T-helper 22 cell (primary cell): ENCODE results near the gene TRIM28.

ENCODE experiments used
- DNase-seq: peaks from one replicate; pipeline ENCODE4 v3.0.0-alpha.2; 2020; ENCODE audit warnings: low read depth

TRIM28 gene

DNA sequence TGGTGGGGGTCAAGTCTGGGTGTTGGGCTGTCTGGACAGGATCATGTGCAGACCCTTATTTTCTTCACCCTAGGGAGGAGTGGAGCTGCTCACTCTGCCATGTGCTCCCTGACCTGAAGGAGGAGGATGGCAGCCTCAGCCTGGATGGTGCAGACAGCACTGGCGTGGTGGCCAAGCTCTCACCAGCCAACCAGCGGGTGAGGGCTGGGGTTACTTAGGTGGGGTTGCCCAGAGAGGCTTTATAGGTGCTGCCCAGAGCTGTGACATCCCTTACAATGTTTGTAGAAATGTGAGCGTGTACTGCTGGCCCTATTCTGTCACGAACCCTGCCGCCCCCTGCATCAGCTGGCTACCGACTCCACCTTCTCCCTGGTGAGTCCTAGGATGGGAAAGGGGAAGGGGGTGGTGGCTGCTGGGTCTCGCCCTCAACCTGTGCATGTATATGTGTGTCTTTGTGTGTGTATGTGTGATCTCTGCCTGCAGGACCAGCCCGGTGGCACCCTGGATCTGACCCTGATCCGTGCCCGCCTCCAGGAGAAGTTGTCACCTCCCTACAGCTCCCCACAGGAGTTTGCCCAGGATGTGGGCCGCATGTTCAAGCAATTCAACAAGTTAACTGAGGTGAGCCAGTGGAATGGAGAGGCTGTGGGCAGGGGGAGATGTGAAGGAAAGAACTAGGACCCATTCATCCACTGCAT, 5.9 kb downstream of the TRIM28 start:
- DNase-seq, result no peak

DNA sequence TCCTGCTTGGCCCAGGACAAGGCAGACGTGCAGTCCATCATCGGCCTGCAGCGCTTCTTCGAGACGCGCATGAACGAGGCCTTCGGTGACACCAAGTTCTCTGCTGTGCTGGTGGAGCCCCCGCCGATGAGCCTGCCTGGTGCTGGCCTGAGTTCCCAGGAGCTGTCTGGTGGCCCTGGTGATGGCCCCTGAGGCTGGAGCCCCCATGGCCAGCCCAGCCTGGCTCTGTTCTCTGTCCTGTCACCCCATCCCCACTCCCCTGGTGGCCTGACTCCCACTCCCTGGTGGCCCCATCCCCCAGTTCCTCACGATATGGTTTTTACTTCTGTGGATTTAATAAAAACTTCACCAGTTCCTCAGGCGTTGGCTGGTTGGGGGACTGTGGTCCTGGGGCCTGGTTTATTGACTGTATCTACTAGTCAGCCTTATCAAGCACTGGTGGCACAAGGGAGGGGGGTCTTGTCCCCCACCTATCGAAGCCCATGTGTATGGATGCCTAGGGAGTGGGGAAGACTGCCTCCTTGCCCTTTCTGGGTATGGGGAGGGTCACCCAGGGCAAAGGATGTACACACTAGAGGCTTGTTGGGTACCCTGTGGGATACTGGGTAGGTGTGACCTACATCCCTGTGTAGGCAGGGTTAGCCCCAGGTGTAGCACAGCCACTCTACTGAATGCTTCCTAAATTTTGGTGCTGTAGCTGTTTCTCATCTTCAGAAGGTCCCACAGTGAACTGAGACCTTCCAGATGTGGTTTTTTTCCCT, 6.7 kb downstream of the TRIM28 start:
- DNase-seq, result no peak

DNA sequence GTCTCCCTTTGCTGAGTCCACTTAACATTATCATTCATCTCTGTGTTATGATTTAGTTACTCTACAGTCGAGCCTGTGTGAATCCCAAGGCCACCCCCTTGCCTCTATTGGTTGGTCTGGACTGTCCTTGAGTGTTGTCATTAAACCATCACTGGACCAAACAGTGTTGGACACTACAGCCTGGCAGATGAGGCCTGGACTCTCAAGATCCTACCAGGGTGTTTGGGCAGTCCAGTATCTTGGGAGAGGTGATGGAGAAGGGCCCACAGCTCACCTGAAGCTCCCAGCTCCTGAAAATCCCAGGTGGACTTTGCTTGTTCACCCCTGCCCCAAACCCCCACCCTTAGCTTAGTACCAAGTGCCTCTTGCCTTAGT, 7.2 kb downstream of the TRIM28 start:
- no peak for DNase-seq

DNA sequence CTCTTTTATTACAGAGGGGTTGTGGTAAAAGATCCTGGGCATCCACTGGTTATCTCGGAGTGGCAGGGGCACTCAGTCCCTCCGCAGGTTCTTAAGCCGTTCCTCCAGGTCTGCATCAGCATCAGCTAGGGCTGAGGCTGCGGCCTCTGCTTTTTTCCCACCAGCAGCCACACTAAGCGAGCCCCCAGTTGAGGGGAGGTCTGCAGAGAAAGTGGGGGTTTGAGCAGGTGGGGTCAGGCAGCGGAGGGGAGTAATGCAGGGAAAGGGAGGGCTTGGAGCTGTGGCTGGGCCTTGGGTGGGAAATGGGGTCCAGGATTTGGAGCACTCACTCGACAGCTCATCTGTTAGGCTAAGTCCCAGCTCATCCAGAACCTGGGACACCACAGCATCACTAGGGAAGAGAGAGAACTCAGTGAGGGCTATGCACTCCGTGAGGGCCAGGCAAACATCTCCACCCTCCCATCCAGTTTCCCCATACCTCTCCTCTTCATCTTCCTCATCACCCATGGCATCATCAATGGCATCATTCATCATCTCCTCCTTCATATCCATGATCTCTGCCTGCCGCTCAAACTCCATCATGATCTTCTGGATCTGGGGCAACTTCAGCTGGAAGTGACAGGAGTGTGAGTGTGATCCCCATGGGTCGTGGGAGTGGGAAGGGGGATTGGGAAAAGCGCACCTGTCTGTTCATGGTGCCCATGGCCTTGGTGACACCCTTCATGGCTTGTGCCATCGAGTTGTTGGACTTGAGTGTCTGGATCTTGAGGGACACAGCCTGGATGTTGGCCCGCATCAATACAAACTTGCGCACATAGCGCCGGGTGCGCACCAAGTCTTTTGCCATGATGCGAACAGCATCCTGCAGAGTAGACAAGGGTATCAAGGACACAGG, 8.0 kb downstream of the TRIM28 start:
- no peak for DNase-seq

- DNase-seq, result no peak
These were observed 8.8 kb downstream of the TRIM28 start for GRCh38 chr19:58552655-58553054.

DNA sequence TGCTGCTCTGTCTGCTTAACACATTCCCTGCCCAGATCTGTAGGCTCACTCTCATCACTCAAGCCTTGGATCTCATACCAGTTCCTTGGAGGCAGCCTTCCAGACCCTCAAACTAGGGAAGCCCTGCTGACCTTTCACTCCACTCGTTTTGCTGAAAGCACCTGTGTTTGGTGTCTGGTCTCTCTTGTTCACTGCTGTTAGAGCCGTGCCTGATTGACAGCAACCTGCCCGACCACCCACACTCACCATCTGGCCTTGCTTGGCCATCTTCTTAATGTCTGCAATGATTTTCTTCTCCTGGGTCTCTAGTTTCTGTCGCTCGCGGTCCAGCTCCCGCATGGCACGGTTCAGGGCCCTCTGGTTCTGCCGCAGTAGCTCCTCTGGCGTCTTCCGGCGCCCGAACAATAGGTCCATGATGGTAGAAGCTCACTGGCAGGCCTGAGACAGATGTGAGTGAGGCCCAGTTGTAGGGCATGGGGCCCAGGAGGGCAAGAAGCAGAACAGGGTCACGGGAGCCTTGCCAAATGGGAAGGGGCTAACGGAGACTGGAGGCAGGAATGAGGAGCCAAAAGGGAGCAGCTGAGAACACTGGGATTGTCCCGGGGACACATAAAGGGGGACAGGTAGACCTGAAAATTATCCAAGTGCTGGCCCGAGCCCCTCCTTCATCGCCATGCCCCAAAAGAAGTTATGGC, 10.1 kb downstream of the TRIM28 start:
- no peak for DNase-seq

GRCh38 chr19:58554494-58555368, 10.9 kb downstream of the TRIM28 start, which contains the start of gene CHMP2A:
TSS of gene CHMP2A (minus strand) at chr19:58555105. CDS start at chr19:58554212, 893 bp downstream.
- DNase-seq, result peak; percentile 96

- DNase-seq, result no peak
These were observed 11.6 kb downstream of the TRIM28 start for GRCh38 chr19:58555369-58555885.

DNA sequence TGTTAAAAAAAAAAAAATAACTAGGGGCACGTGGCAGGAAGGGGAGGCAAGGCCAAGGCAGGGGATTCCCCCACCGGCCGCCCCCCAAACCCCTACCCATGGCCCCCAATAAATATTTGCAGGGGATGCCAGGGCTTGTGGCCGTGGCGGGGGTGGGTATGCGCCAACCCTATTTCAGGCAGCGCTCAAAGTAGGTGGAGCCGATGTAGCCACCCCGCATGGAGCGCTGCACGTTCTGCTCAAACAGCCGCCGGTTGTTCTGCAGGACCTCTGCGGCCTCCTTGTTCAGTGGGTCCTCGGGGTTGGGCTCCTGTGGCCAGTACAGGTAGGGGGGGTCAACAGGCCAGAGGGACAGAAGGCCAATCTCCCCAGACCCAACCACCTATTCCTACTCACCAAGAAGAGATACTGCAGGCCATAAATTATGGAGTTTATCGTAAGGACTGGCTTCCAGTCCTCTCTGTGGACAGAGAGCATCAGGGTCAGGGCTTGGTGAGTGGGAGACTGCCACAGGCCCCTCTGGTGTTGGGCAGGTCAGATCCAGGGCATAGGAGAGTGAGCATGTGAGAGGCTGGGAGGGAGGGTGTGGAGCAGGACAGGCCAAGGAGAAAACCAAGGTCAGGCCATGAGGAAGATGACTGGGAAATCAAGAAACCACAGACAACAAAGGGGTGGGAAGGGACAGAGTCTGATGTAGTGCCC, 12.2 kb downstream of the TRIM28 start:
- DNase-seq, result no peak

DNA sequence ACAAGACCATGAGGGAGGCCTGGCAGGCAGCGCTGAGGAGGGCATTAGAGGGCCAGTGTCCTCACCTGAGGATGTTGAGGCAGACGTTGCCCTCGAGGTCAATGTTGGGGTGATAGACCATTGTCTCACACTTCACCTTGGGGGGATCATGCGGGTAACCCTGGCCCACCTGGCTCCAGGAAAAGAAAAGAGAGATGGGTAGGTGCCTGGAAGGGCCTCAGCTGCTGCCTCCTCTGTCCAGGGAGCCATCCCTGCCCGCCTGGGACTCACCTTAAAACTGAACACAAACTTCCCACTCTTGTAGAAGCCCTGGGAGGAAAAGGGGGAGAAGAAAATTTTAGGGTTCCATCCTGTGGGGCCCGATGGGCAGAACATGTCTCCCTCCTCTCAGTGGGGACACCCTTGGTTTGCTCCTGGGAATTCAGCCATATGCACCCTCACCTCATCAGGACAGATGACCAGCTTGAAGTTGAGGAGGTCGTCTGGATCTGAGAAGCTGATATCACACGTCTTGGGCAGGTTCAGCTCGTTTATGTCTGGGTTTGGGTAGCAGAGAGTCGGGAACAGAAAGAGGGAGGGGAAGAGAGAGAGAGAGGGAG, 12.9 kb downstream of the TRIM28 start:
- DNase-seq, result no peak

GRCh38 chr19:58557221-58558065, 13.6 kb downstream of the TRIM28 start:
- DNase-seq, result no peak

GRCh38 chr19:58558066-58558622, 14.3 kb downstream of the TRIM28 start, which contains the start of gene UBE2M:
TSS of gene UBE2M (minus strand) at chr19:58558611. CDS start at chr19:58558381, 230 bp downstream.
- DNase-seq, result peak; percentile 52

DNA sequence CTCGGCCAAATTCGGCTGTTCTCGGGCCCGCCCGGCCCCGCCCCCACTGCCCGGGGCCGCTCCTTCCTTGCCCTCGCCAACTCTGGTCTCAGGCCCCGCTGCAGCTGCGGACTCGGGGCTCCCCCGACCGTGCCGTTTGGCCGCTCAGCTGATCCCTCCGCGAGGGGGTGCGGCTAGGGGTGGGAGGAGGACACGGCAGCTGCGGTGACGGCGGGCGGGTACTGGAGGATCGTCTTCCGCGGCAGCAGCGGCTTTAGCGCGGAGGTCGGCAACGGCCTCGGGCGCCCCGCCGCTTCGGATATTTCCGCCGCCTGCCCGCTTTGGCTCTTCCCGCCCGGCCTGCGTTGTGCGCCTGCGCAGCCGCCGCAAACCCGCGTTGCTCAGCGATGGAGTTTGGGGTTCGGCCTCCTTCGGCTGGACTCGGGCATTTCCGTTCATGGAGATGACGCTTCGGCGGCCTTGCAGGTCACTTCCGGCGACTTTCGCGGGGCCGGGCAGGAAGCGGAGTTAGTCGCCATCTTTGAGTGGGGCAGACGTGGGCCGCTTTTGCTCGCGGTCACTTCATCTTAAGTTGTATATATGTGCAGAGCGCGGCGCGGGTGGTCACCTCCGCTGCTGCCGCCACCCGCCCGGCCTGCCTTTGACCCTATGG, 14.9 kb downstream of the TRIM28 start:
- DNase-seq, result peak; percentile 99

GRCh38 chr19:58559275-58560006, 15.6 kb downstream of the TRIM28 start:
- DNase-seq, result no peak

- DNase-seq, result no peak
These were observed 16.4 kb downstream of the TRIM28 start for GRCh38 chr19:58560007-58560887.

DNA sequence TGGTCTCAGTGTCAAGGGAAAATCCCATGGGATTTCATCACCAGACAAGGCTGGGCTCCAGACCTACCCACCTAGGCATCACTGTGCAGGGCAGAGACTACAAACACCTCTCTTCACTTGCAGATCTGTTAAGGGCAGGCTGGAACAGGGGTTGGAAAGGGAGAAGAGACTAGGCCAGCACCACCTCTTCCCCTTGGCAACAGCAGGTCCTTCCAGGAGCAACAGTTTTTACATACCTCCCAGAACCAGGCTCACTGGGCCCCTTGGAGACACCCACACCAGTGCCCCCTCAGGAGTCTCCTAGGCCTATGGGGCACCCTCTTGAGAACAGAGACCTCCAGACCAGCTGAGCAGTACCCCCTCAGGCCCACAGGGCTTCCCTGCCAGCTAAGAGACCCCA, 17.1 kb downstream of the TRIM28 start:
- DNase-seq, result no peak
